ENCODE data around the gene USH2A.
"Not testable (repeated sequence)": the region's sequence is repeated elsewhere in the genome, so short reads cannot be mapped to it uniquely, and the experiment has no call there.

USH2A gene

DNA sequence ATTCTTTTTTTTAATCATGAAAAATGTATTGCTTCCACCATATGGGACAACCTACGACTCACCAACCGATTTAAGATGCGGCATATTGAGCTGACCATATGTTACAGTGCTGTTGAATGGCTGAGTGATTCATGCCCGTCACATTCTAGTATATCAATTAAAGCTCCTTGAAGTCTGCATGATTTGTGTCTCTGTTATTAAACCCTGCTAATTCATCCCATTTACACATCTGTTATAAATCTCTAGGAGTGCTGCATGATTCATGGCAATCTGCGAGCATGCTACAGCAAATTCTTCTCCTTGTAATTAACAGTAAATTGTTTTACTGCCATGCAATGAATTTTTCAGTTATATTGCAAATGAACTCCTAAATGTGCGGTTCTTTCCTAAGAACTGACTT lies 239.8 kb downstream of the USH2A start:
- H3K27me3 ChIP-seq (ENCODE audit: control insufficient read depth, insufficient read depth, low read length): no peaks in the 10 kb centered on the region
- H3K36me3 ChIP-seq (ENCODE audit: control insufficient read depth, insufficient read depth, low read length): no peaks in the 10 kb centered on the region
- no peak overlapping the region for H3K9ac ChIP-seq (ENCODE audit: low read length)
- H3K4me3 ChIP-seq (ENCODE audit: low read length): no peak overlapping the region
- no peak overlapping the region for H3K27ac ChIP-seq (ENCODE audit: low read depth, low read length)
- H3K4me1 ChIP-seq (ENCODE audit: control insufficient read depth, insufficient read depth, low read length): no peaks in the 10 kb centered on the region

DNA sequence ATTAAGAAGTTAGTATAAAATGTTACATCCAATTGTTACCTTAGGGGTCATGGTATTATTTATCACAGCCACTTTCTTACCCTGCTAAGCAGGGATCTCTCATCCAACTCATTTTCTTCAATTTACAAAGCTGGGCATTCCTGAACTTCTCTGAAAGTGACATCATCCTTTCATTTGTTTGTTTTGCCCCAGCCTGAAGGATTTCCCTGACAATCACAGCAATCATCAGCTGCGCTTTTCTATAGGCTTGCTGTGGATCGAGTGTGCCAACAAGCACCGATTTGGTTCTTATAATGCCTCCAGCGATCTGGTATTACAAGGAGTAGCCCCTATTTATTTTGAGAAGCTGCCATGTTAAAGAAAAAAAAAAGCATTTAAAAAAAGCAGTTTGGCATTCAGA lies 240.2 kb downstream of the USH2A start:
- H3K4me3 ChIP-seq (ENCODE audit: low read length): no peak overlapping the region
- H3K9ac ChIP-seq (ENCODE audit: low read length): no peak overlapping the region
- no peaks in the 10 kb centered on the region for H3K27me3 ChIP-seq (ENCODE audit: control insufficient read depth, insufficient read depth, low read length)
- no peaks in the 10 kb centered on the region for H3K36me3 ChIP-seq (ENCODE audit: control insufficient read depth, insufficient read depth, low read length)
- no peak overlapping the region for H3K27ac ChIP-seq (ENCODE audit: low read depth, low read length)
- H3K4me1 ChIP-seq (ENCODE audit: control insufficient read depth, insufficient read depth, low read length): no peaks in the 10 kb centered on the region

DNA sequence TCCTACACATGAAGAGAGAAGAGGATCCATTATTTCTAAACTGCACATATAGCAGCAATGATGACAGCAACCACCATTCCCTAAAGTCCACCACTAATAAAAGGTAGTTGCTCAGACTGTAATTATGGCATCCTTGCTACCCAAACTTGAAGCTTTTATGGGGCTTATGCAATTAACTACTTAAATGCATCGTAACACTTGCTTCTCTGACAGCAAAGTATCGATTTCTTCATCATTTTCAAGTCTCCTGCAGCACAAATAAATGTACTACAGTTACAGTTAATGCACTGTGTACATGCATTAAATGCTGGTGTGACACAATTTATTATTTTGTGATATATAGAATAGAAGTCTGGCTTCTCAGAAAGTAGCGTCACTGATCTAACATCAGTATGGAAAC lies 241.7 kb downstream of the USH2A start:
- Histone ChIP-seq H3K27me3 (ENCODE audit: control insufficient read depth, insufficient read depth, low read length) (no peaks in the 10 kb centered on the region), H3K9ac (ENCODE audit: low read length) (no peak overlapping the region), H3K4me1 (ENCODE audit: control insufficient read depth, insufficient read depth, low read length) (peaks cover 2% of the 10 kb centered on the region), H3K4me3 (ENCODE audit: low read length) (no peak overlapping the region), H3K27ac (ENCODE audit: low read depth, low read length) (no peak overlapping the region), H3K36me3 (ENCODE audit: control insufficient read depth, insufficient read depth, low read length) (no peaks in the 10 kb centered on the region)

DNA sequence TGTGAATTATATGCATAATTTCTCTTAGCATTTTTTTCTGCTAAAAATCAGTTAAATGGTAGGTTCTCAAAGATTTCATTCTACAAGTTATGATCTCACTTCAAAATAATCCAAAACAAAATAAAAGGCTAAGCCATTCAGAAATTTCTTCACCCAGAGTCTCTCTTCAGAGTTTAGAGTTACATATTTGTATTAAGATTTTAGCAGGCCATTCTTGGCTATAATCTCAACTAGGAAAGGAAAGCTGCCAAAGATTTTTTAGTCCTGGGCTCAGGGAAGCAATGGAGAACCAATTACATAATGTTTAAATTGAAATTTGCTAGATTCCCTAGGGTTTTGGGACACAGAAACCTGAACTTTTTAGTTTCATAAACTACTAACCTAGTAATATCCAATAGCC lies 245.0 kb downstream of the USH2A start:
- H3K36me3 ChIP-seq (ENCODE audit: control insufficient read depth, insufficient read depth, low read length): no peaks in the 10 kb centered on the region
- no peak overlapping the region for H3K27ac ChIP-seq (ENCODE audit: low read depth, low read length)

DNA sequence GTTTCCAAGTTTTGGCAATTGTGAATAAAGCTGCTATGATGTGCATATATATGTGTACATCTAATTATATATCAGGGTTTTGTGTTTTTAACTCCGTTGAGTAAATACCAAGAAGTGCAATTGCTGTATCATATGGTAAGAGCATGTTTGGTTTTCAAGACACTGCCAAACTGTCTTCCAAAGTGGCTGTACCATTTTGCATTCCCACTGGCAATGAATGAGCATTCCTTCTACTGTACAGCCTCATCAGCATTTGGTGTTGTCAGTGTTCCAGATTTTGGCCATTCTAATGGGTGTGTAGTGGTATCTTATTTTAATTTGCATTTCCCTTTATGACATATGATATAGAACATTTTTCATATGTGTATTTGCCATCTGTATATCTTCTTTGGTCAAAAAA lies 246.3 kb downstream of the USH2A start:
- Histone ChIP-seq H3K27me3 (ENCODE audit: control insufficient read depth, insufficient read depth, low read length) (no peaks in the 10 kb centered on the region), H3K4me3 (ENCODE audit: low read length) (no peak overlapping the region), H3K4me1 (ENCODE audit: control insufficient read depth, insufficient read depth, low read length) (peaks cover 4% of the 10 kb centered on the region), H3K9ac (ENCODE audit: low read length) (no peak overlapping the region), H3K27ac (ENCODE audit: low read depth, low read length) (no peak overlapping the region), H3K36me3 (ENCODE audit: control insufficient read depth, insufficient read depth, low read length) (no peaks in the 10 kb centered on the region)

More for the DNA sequence above, 245.0 kb downstream of the USH2A start:
- Histone ChIP-seq H3K4me1 (ENCODE audit: control insufficient read depth, insufficient read depth, low read length) (peaks cover 4% of the 10 kb centered on the region), H3K27me3 (ENCODE audit: control insufficient read depth, insufficient read depth, low read length) (no peaks in the 10 kb centered on the region), H3K9ac (ENCODE audit: low read length) (no peak overlapping the region), H3K4me3 (ENCODE audit: low read length) (no peak overlapping the region)

DNA sequence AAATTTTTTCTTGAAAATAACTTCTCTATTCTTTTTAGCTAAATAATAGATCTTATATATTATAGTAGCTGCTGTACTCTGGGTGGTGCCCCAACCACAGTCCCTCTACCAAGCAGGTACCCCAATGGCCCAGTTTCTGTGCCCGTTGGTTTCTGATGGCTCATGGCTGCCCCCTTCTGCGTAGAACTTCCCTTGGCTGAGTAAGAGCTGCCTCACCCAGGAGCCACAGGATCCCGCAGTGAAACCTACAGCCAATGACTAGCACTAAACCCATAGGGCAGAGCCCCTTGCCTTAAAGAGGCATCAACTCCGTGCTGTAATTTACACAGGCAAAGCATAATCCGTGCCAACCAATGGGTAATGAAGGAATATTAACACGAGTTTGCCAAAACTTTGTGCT lies 247.5 kb downstream of the USH2A start:
- no peaks in the 10 kb centered on the region for H3K36me3 ChIP-seq (ENCODE audit: control insufficient read depth, insufficient read depth, low read length)
- no peak overlapping the region for H3K9ac ChIP-seq (ENCODE audit: low read length)

DNA sequence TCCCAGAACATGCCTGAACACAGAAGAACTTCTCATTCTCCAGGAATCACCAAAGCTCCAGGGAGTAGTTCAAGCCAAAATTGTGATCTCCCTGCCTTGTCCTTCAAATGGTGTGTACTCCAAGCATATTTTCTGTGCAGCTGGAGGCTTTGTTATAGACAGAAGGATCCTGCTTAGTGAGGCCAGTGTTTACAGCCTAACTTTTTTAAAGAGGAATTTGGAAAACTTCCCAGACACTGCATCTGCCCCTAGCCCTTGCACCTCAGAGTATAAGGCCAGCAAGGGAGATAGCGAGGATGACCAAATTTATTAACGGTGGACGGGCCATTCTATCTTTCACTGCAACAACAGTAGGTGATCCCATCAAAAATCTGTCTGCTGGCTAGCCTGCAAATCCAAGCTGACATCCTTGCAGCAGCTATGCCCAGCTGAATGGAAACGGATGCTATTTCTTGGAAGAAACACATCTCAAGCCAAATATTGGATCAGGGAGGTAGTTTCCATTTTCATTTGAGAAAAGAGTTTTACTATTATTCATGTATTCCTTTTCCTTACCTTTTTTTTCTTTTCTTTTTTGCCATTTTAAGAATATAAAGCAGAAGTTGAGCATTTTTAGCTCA lies 249.8 kb downstream of the USH2A start:
- H3K4me1 ChIP-seq (ENCODE audit: control insufficient read depth, insufficient read depth, low read length): peaks cover 4% of the 10 kb centered on the region
- no peak overlapping the region for H3K9ac ChIP-seq (ENCODE audit: low read length)
- no peaks in the 10 kb centered on the region for H3K27me3 ChIP-seq (ENCODE audit: control insufficient read depth, insufficient read depth, low read length)
- no peaks in the 10 kb centered on the region for H3K36me3 ChIP-seq (ENCODE audit: control insufficient read depth, insufficient read depth, low read length)
- H3K27ac ChIP-seq (ENCODE audit: low read depth, low read length): no peak overlapping the region
- no peak overlapping the region for H3K4me3 ChIP-seq (ENCODE audit: low read length)

More for the DNA sequence above, 247.5 kb downstream of the USH2A start:
- Histone ChIP-seq H3K27me3 (ENCODE audit: control insufficient read depth, insufficient read depth, low read length) (no peaks in the 10 kb centered on the region), H3K4me3 (ENCODE audit: low read length) (no peak overlapping the region), H3K27ac (ENCODE audit: low read depth, low read length) (no peak overlapping the region), H3K4me1 (ENCODE audit: control insufficient read depth, insufficient read depth, low read length) (peaks cover 4% of the 10 kb centered on the region)

DNA sequence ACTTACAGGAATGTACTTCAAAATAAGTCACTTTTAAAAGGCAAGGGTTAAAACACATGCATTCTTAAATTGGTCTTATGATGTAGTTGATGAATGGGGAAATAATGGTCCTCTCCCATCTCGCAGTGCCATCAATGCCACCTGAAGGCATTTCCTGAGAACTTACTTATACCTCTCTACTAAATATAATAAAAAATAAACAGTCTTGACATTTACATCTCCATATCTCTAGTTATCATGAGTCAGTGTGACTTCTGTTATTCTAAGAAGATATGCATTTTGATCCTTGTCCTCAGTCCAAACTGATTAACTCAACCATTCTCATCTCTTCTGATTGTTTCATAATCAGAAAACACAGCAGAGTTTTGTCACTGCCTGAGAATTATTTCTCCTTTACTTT lies 253.9 kb downstream of the USH2A start:
- H3K27me3 ChIP-seq (ENCODE audit: control insufficient read depth, insufficient read depth, low read length): no peaks in the 10 kb centered on the region
- H3K27ac ChIP-seq (ENCODE audit: low read depth, low read length): no peak overlapping the region
- H3K36me3 ChIP-seq (ENCODE audit: control insufficient read depth, insufficient read depth, low read length): no peaks in the 10 kb centered on the region
- H3K4me3 ChIP-seq (ENCODE audit: low read length): no peak overlapping the region
- H3K9ac ChIP-seq (ENCODE audit: low read length): no peak overlapping the region
- H3K4me1 ChIP-seq (ENCODE audit: control insufficient read depth, insufficient read depth, low read length): peaks cover 2% of the 10 kb centered on the region

DNA sequence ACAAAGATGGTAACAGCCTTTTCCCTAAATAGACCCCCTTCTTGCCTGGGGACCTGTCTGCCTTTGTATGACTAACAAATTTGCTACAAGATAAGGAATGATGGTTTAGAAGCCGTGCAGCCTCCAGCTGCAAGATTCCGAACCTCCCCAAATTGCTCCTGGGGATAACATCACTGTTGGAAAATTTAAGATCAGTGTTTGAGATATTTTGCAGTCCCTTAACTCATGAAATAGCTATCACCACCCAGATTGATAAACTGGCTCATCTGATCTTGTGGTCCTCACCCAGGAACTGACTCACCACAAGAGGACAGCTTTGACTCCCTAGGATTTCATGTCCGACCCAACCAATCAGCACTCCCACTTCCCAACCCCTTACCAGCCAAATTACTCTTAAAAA lies 254.7 kb downstream of the USH2A start:
- peaks cover 2% of the 10 kb centered on the region for H3K4me1 ChIP-seq (ENCODE audit: control insufficient read depth, insufficient read depth, low read length)
- no peaks in the 10 kb centered on the region for H3K36me3 ChIP-seq (ENCODE audit: control insufficient read depth, insufficient read depth, low read length)
- H3K27me3 ChIP-seq (ENCODE audit: control insufficient read depth, insufficient read depth, low read length): no peaks in the 10 kb centered on the region
- H3K27ac ChIP-seq (ENCODE audit: low read depth, low read length): no peak overlapping the region
- H3K4me3 ChIP-seq (ENCODE audit: low read length): no peak overlapping the region
- H3K9ac ChIP-seq (ENCODE audit: low read length): no peak overlapping the region

DNA sequence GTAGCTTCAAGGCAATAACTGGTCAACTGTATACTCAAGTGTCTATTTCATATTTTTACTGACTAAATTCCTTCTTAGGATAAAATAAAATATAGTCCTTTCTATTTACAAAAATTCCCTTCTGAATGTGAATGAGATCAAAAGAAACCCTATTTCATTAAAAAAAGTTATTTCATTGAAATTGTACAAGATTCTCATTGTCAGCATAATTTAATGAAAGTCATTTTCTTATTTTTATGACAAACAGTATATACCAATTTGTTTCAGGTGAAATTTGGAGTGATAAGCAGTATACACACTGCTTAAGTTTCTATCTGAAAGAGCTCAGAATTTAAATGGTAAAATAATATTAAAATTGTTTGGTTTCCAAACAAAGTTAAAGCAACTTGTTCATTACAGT lies 269.2 kb downstream of the USH2A start:
- no peak overlapping the region for H3K27ac ChIP-seq (ENCODE audit: low read depth, low read length)
- no peaks in the 10 kb centered on the region for H3K36me3 ChIP-seq (ENCODE audit: control insufficient read depth, insufficient read depth, low read length)
- H3K9ac ChIP-seq (ENCODE audit: low read length): no peak overlapping the region
- no peak overlapping the region for H3K4me3 ChIP-seq (ENCODE audit: low read length)
- no peaks in the 10 kb centered on the region for H3K27me3 ChIP-seq (ENCODE audit: control insufficient read depth, insufficient read depth, low read length)
- no peaks in the 10 kb centered on the region for H3K4me1 ChIP-seq (ENCODE audit: control insufficient read depth, insufficient read depth, low read length)

DNA sequence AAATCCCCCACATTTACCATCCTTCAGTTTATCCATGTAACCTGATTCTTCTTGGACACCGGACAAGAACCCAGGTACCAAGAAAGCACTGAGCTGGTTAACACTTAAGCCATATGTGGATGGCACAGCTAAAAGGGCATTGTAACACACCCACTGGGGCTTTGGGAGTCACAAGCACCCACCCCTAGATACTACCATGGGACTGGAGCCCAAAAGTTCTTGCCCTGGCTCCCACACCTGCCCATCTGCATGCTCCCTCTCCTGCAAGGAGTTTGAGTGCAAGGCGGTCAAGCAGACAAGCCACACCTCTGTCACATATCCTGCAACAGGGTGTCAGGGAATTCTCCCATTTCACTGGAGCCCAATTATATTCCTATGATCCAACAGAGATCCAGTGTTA lies 270.1 kb downstream of the USH2A start:
- Histone ChIP-seq H3K27me3 (ENCODE audit: control insufficient read depth, insufficient read depth, low read length) (no peaks in the 10 kb centered on the region), H3K9ac (ENCODE audit: low read length) (no peak overlapping the region), H3K4me3 (ENCODE audit: low read length) (no peak overlapping the region), H3K36me3 (ENCODE audit: control insufficient read depth, insufficient read depth, low read length) (no peaks in the 10 kb centered on the region), H3K4me1 (ENCODE audit: control insufficient read depth, insufficient read depth, low read length) (no peaks in the 10 kb centered on the region), H3K27ac (ENCODE audit: low read depth, low read length) (no peak overlapping the region)

DNA sequence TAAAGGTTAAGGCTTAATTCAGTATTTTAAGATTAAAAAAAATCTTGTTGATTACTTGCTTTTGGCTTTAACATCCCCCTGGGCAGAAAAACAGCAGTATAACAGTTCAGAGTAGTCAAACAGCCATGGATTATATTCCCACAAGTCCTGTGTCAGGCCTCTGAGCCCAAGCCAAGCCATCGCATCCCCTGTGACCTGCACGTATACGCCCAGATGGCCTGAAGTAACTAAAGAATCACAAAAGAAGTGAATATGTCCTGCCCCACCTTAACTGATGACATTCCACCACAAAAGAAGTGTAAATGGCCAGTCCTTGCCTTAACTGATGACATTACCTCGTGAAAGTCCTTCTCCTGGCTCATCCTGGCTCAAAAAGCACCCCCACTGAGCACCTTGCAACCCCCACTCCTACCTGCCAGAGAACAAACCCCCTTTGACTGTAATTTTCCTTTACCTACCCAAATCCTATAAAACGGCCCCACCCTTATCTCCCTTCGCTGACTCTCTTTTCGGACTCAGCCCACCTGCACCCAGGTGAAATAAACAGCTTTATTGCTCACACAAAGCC lies 277.7 kb downstream of the USH2A start:
- H3K4me1 ChIP-seq (ENCODE audit: control insufficient read depth, insufficient read depth, low read length); H3K36me3 ChIP-seq (ENCODE audit: control insufficient read depth, insufficient read depth, low read length); H3K27ac ChIP-seq (ENCODE audit: low read depth, low read length); H3K4me3 ChIP-seq (ENCODE audit: low read length); H3K27me3 ChIP-seq (ENCODE audit: control insufficient read depth, insufficient read depth, low read length); H3K9ac ChIP-seq (ENCODE audit: low read length): not testable (repeated sequence)

DNA sequence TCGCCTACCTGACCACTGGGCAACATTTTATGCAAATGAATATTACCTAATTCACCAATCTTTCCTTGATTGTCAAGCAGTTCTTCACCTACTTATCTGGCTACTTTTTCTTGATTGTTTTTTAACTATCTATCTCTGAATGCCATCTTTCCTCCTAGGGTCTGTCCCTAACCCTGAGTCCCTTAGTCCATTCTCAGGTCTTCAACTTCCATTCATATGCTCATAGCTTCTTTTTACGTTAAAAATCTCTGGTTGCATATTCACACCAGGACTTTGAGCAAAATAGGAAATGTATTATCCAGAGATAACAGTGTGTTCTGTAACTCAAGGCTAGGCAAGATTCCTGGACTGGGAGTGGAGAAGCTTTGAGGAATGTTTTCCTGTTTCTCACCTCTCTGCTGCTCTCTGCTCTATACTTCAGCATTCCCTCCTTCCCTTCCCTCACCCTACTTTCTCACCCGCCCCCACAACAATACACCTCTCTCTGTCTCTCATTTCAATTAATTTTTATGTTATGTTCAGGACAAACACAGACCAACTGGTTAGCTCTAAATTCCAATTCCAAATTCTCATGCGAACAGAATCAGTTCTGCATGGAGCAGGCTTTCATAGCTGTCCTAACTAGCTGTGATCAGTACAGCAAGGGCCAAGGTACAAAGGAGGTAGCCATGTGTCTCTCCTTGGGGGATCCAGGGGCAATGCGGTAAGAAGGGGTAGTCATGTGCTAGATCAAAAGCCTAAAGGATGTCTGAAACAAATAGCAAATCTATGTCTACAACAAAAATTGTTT lies 278.4 kb downstream of the USH2A start:
- no peak overlapping the region for H3K9ac ChIP-seq (ENCODE audit: low read length)
- H3K27me3 ChIP-seq (ENCODE audit: control insufficient read depth, insufficient read depth, low read length): no peaks in the 10 kb centered on the region
- H3K36me3 ChIP-seq (ENCODE audit: control insufficient read depth, insufficient read depth, low read length): no peaks in the 10 kb centered on the region
- H3K4me3 ChIP-seq (ENCODE audit: low read length): no peak overlapping the region
- H3K4me1 ChIP-seq (ENCODE audit: control insufficient read depth, insufficient read depth, low read length): no peaks in the 10 kb centered on the region
- H3K27ac ChIP-seq (ENCODE audit: low read depth, low read length): no peak overlapping the region

All from rectal smooth muscle tissue (tissue), 1 donor.